ENCODE data around the gene TOR2A. TPM values are rescaled to one million over a fixed set of nuclear protein-coding genes. Genes with fewer than 3 reads are reported as not detected.

The TOR2A gene
- total and polyA plus RNA-seq, 3 donors from 2014 or later = 28.7 to 32.0 (median 30.4) TPM

DNA sequence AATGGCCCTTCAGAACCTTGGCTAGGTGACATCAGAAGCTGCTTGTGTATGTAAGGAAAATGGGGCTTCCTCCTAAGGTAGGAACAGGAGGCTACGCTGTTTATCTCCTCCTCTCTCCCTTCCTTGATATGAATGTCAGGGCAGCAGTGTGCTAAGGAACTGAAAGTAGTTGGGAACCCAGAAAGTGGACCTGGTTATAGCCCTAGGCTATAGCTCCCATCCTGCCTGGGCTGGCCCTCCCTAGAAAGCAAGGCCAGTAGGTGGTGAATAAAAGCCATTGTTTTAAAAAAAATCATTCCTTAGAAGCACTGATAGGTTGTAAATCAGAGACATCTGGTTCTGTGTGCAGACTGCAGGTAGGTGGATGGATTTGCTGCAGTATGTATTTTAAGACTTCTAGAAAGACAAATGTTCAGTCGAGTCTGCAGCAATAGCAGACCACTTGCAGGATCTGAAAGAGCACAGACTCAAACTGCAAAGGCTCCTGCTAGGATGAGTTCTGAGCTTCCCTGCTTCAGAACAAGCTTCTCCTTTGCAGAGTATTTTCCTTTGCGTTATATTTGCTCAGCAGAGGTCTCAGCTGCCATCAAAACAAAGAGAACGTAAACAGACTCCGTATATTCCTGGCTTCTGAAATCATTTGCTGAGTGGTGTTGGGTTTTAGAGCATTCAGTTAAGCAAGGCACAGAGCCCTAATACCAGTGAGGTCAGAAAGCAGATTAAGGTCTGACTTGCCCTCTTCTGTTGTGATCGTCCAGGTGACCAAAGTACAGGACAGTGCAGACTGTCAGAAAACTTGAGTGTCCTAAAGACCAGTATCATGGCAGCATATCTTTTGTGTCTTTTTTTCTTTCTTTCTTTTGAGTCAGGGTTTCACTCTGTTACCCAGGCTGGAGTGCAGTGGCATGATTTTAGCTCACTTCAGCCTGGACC lies 48.4 kb downstream of the TOR2A start:
- H3K36me3 ChIP-seq (ENCODE audit: low read depth, missing control alignments) = no peaks in the 10 kb centered on the region
- whole genome bisulfite sequencing, 2 donors = 83 to 86% methylated on average over 6 of the region's 6 CpGs
- TF ChIP-seq, protein P1, sequence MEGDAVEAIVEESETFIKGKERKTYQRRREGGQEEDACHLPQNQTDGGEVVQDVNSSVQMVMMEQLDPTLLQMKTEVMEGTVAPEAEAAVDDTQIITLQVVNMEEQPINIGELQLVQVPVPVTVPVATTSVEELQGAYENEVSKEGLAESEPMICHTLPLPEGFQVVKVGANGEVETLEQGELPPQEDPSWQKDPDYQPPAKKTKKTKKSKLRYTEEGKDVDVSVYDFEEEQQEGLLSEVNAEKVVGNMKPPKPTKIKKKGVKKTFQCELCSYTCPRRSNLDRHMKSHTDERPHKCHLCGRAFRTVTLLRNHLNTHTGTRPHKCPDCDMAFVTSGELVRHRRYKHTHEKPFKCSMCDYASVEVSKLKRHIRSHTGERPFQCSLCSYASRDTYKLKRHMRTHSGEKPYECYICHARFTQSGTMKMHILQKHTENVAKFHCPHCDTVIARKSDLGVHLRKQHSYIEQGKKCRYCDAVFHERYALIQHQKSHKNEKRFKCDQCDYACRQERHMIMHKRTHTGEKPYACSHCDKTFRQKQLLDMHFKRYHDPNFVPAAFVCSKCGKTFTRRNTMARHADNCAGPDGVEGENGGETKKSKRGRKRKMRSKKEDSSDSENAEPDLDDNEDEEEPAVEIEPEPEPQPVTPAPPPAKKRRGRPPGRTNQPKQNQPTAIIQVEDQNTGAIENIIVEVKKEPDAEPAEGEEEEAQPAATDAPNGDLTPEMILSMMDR (IDR thresholded peaks at IDR 0.05) = no peak
- no peak for TF ChIP-seq POLR2A (IDR thresholded peaks at IDR 0.05)

DNA sequence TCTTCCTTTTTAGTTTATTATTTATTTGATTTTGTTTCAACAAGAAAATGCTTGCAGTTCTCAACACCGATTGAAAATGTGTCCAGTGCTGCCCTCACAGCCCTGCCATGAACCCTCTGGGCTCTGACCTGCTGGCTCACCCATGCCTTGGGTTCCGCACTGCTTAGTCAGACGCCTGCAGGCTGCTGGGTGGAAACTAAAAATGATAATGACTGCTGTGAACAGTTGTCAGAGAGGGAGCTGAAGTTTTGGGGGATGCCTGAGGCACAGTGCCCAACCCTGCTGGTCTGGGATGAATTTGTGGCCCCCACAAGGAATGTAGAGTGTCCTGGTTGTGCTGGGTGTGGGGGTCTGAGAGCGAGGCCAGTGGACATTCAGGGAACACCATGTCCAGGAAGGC lies 50.5 kb downstream of the TOR2A start:
- 83 to 89% methylated on average over 4 of the region's 4 CpGs for WGBS, 2 donors
- no peak for TF ChIP-seq POLR2A (IDR thresholded peaks at IDR 0.05)
- TF ChIP-seq, protein P1 (IDR thresholded peaks at IDR 0.05) = no peak

More for the DNA sequence above, 48.4 kb downstream of the TOR2A start:
- no peak overlapping the region for H3K4me3 ChIP-seq
- DNase-seq = no peak
- intact Hi-C loops (cut with DNase I; ENCODE audit: low total_unique reads) = no loop called here
- H3K27ac ChIP-seq = no peak overlapping the region
- H3K4me1 ChIP-seq = no peaks in the 10 kb centered on the region
- no peaks in the 10 kb centered on the region for H3K27me3 ChIP-seq
- H3K9me3 ChIP-seq = no peaks in the 10 kb centered on the region

DNA sequence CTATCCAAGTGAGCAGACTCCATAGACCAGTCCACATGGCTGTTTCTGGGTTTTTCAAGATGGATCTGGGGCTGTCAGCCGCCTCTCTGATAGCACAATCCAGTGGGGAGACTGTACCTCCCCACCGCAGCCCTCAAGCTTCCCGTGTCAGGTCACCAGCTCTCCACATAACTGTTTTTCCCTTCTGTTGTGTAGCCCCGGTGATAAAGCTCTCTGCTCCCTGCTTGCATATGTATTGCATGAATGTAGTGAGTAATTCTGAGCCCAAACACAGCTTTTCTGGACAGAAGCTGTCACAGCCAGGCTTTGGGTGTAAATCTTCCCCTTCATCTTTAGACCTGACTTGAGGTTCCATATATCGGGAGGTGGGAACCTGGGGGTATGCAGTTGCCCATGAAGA lies 51.4 kb downstream of the TOR2A start:
- Histone ChIP-seq H3K9me3 (no peaks in the 10 kb centered on the region), H3K4me1 (no peaks in the 10 kb centered on the region), H3K27ac (no peak overlapping the region), H3K36me3 (ENCODE audit: low read depth, missing control alignments) (no peaks in the 10 kb centered on the region), H3K4me3 (no peak overlapping the region), H3K27me3 (no peaks in the 10 kb centered on the region)
- TF ChIP-seq, protein P1 (IDR thresholded peaks at IDR 0.05) = no peak
- no peak for TF ChIP-seq POLR2A (IDR thresholded peaks at IDR 0.05)
- DNase-seq = no peak
- 91 to 92% methylated on average over 5 of the region's 5 CpGs for WGBS, 2 donors
- intact Hi-C loops (cut with DNase I; ENCODE audit: low total_unique reads) = no loop called here

More for the DNA sequence above, 50.5 kb downstream of the TOR2A start:
- H3K27me3 ChIP-seq = no peaks in the 10 kb centered on the region
- H3K4me3 ChIP-seq = no peak overlapping the region
- H3K27ac ChIP-seq = no peak overlapping the region
- H3K9me3 ChIP-seq = no peaks in the 10 kb centered on the region
- H3K4me1 ChIP-seq = no peaks in the 10 kb centered on the region
- no peaks in the 10 kb centered on the region for H3K36me3 ChIP-seq (ENCODE audit: low read depth, missing control alignments)
- intact Hi-C loops (cut with DNase I; ENCODE audit: low total_unique reads) = no loop called here
- DNase-seq = no peak

DNA sequence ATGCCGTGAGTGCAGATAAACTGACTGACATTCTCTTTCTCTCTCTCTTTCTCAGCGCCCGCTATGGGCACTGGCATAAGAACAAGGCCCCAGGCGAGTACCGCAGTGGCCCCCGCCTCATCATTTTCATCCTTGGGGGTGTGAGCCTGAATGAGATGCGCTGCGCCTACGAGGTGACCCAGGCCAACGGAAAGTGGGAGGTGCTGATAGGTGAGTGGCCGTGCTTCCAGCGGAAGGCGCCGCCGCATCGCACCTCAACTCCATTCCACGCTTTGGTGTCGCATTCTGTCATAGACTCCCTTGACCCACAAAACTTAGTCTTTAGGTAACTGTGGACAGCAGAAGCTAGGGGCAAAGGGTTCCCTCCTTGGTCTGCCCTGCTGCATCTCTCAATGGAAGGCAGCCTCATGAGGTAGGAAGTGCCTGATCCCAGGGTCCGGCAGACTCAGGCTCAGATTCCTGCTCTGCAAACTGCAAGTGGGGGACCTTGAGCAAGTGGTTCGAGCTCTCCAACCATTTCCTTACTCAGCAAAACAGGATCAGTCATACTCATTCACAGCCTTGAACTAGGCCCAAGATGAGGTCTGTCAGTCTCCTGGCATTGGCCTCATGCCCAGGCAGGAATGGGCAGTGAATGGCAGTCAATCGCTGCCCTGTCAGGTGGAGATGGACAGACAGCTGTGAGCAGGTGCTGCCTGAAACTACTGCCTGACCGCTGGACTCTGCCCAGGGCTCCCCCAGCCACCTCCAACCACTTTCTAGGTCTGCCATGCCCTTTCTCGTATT lies 52.5 kb downstream of the TOR2A start:
- Histone ChIP-seq H3K36me3 (ENCODE audit: low read depth, missing control alignments) (no peaks in the 10 kb centered on the region), H3K27ac (no peak overlapping the region), H3K27me3 (no peaks in the 10 kb centered on the region), H3K4me3 (no peak overlapping the region), H3K4me1 (no peaks in the 10 kb centered on the region), H3K9me3 (no peaks in the 10 kb centered on the region)
- DNase-seq = no peak
- intact Hi-C loops (cut with DNase I; ENCODE audit: low total_unique reads) = no loop called here
- WGBS, 2 donors = 92 to 95% methylated on average over 23 of the region's 23 CpGs
- no peak for TF ChIP-seq POLR2A (IDR thresholded peaks at IDR 0.05)
- TF ChIP-seq, protein P1 (IDR thresholded peaks at IDR 0.05) = no peak

Other genes with a start within 250 kb of the TOR2A start
- gene STXBP1, start 123.0 kb downstream of the TOR2A start, total RNA-seq = 10 to 100 TPM; 33.1 to 36.1 TPM
- 21.2 TPM for gene STXBP1, start 123.0 kb downstream of the TOR2A start, polyA plus RNA-seq (ENCODE audit: insufficient read depth, low read depth, low replicate concordance)
- gene CFAP157, start 28.3 kb downstream of the TOR2A start, total RNA-seq = 10 to 100 TPM; 11.6 to 26.5 TPM
- 30.6 TPM for gene CFAP157, start 28.3 kb downstream of the TOR2A start, polyA plus RNA-seq (ENCODE audit: insufficient read depth, low read depth, low replicate concordance)
- gene PTRH1, start 19.6 kb downstream of the TOR2A start, total RNA-seq = 10 to 100 TPM; 19.0 to 24.5 TPM
- 18.2 TPM for gene PTRH1, start 19.6 kb downstream of the TOR2A start, polyA plus RNA-seq (ENCODE audit: insufficient read depth, low read depth, low replicate concordance)
- gene TTC16, start 19.2 kb downstream of the TOR2A start, total RNA-seq = 10 to 100 TPM; 25.0 to 32.7 TPM
- 46.2 TPM for gene TTC16, start 19.2 kb downstream of the TOR2A start, polyA plus RNA-seq (ENCODE audit: insufficient read depth, low read depth, low replicate concordance)
- 1 to 10 TPM; 6.6 to 9.6 TPM for gene SH2D3C, start 43.4 kb upstream of the TOR2A start, total RNA-seq
- 8.8 TPM for gene SH2D3C, start 43.4 kb upstream of the TOR2A start, polyA plus RNA-seq (ENCODE audit: insufficient read depth, low read depth, low replicate concordance)
- 100 to 1,000 TPM; 136 to 163 TPM for gene CDK9, start 50.7 kb upstream of the TOR2A start, total RNA-seq
- gene CDK9, start 50.7 kb upstream of the TOR2A start, polyA plus RNA-seq (ENCODE audit: insufficient read depth, low read depth, low replicate concordance) = 77.1 TPM
- 100 to 1,000 TPM in 1 of 2 donors, 10 to 100 TPM in 1; 99.3 to 105 TPM for gene FPGS, start 67.6 kb upstream of the TOR2A start, total RNA-seq
- gene FPGS, start 67.6 kb upstream of the TOR2A start, polyA plus RNA-seq (ENCODE audit: insufficient read depth, low read depth, low replicate concordance) = 37.9 TPM
- 100 to 1,000 TPM; 132 to 214 TPM for gene ENG, start 119.4 kb upstream of the TOR2A start, total RNA-seq
- gene ENG, start 119.4 kb upstream of the TOR2A start, polyA plus RNA-seq (ENCODE audit: insufficient read depth, low read depth, low replicate concordance) = 144 TPM
- gene AK1, start 142.4 kb upstream of the TOR2A start, total RNA-seq = 100 to 1,000 TPM in 1 of 2 donors, 10 to 100 TPM in 1; 86.7 to 103 TPM
- gene AK1, start 142.4 kb upstream of the TOR2A start, polyA plus RNA-seq (ENCODE audit: insufficient read depth, low read depth, low replicate concordance) = 154 TPM
- gene ST6GALNAC6, start 164.3 kb upstream of the TOR2A start, total RNA-seq = 10 to 100 TPM; 46.3 to 70.3 TPM
- gene ST6GALNAC6, start 164.3 kb upstream of the TOR2A start, polyA plus RNA-seq (ENCODE audit: insufficient read depth, low read depth, low replicate concordance) = 43.0 TPM
- 10 to 100 TPM; 18.8 to 24.7 TPM for gene ST6GALNAC4, start 181.7 kb upstream of the TOR2A start, total RNA-seq
- 10.3 TPM for gene ST6GALNAC4, start 181.7 kb upstream of the TOR2A start, polyA plus RNA-seq (ENCODE audit: insufficient read depth, low read depth, low replicate concordance)
- 10 to 100 TPM in 1 of 2 donors, 1 to 10 TPM in 1; 8.4 to 10.2 TPM for gene PIP5KL1, start 195.5 kb upstream of the TOR2A start, total RNA-seq
- 3.9 TPM for gene PIP5KL1, start 195.5 kb upstream of the TOR2A start, polyA plus RNA-seq (ENCODE audit: insufficient read depth, low read depth, low replicate concordance)
- gene DPM2, start 202.6 kb upstream of the TOR2A start, total RNA-seq = 10 to 100 TPM; 33.5 to 36.4 TPM
- gene DPM2, start 202.6 kb upstream of the TOR2A start, polyA plus RNA-seq (ENCODE audit: insufficient read depth, low read depth, low replicate concordance) = 46.6 TPM
- gene EEIG1, start 245.7 kb upstream of the TOR2A start, total RNA-seq = 100 to 1,000 TPM; 119 to 129 TPM
- 75.7 TPM for gene EEIG1, start 245.7 kb upstream of the TOR2A start, polyA plus RNA-seq (ENCODE audit: insufficient read depth, low read depth, low replicate concordance)

All from testis (tissue), 3 donors.